ENCODE measurements around the gene KLHL21. TPM values are rescaled to one million over a fixed set of nuclear protein-coding genes. Genes with fewer than 3 reads are reported as not detected.

The KLHL21 gene
- polyA plus RNA-seq, 2 donors: 20.5 to 22.3 TPM

GRCh38 chr1:6578624-6579373, 23.9 kb downstream of the KLHL21 start:
- Histone ChIP-seq H3K4me1 (ENCODE audit: control insufficient read depth in 2 of 2, insufficient read depth in 2 of 2, low read length in 1 of 2) (peaks cover 5 to 12% of the 10 kb centered on the region in 2 donors), H3K36me3 (ENCODE audit: control insufficient read depth in 2 of 2, insufficient read depth in 2 of 2, low read length in 1 of 2) (no peaks in the 10 kb centered on the region), H3K27ac (ENCODE audit: low read depth in 2 of 2, low read length in 1 of 2) (peak overlapping the region in 1 of 2 donors; percentile 96), H3K4me3 (ENCODE audit: low read depth in 1 of 2, low read length in 2 of 2) (no peak overlapping the region), H3K9me3 (ENCODE audit: control insufficient read depth in 2 of 2, insufficient read depth in 1 of 2, low read depth in 1 of 2, low read length in 1 of 2) (no peaks in the 10 kb centered on the region), H3K27me3 (ENCODE audit: control insufficient read depth in 1 of 2, insufficient read depth in 2 of 2, low read length in 2 of 2) (no peaks in the 10 kb centered on the region)
- WGBS, 2 donors: 87 to 88% methylated on average over 14 of the region's 14 CpGs

- WGBS, 2 donors: 79 to 90% methylated on average over 6 of the region's 6 CpGs
- H3K27me3 ChIP-seq (ENCODE audit: control insufficient read depth in 1 of 2, insufficient read depth in 2 of 2, low read length in 2 of 2): no peaks in the 10 kb centered on the region
- H3K9me3 ChIP-seq (ENCODE audit: control insufficient read depth in 2 of 2, insufficient read depth in 1 of 2, low read depth in 1 of 2, low read length in 1 of 2): no peaks in the 10 kb centered on the region
- no peak overlapping the region for H3K27ac ChIP-seq (ENCODE audit: low read depth in 2 of 2, low read length in 1 of 2)
- no peaks in the 10 kb centered on the region for H3K36me3 ChIP-seq (ENCODE audit: control insufficient read depth in 2 of 2, insufficient read depth in 2 of 2, low read length in 1 of 2)
- peaks cover 5 to 12% of the 10 kb centered on the region in 2 donors for H3K4me1 ChIP-seq (ENCODE audit: control insufficient read depth in 2 of 2, insufficient read depth in 2 of 2, low read length in 1 of 2)
- no peak overlapping the region for H3K4me3 ChIP-seq (ENCODE audit: low read depth in 1 of 2, low read length in 2 of 2)
These were observed 24.7 kb downstream of the KLHL21 start for GRCh38 chr1:6577831-6578525.

GRCh38 chr1:6574818-6575217, 27.9 kb downstream of the KLHL21 start:
- Histone ChIP-seq H3K9me3 (ENCODE audit: control insufficient read depth in 2 of 2, insufficient read depth in 1 of 2, low read depth in 1 of 2, low read length in 1 of 2) (peaks cover 0 to 7% of the 10 kb centered on the region in 2 donors), H3K4me1 (ENCODE audit: control insufficient read depth in 2 of 2, insufficient read depth in 2 of 2, low read length in 1 of 2) (peaks cover 4 to 5% of the 10 kb centered on the region in 2 donors), H3K36me3 (ENCODE audit: control insufficient read depth in 2 of 2, insufficient read depth in 2 of 2, low read length in 1 of 2) (no peaks in the 10 kb centered on the region), H3K27me3 (ENCODE audit: control insufficient read depth in 1 of 2, insufficient read depth in 2 of 2, low read length in 2 of 2) (no peaks in the 10 kb centered on the region), H3K4me3 (ENCODE audit: low read depth in 1 of 2, low read length in 2 of 2) (no peak overlapping the region), H3K27ac (ENCODE audit: low read depth in 2 of 2, low read length in 1 of 2) (no peak overlapping the region)
- 75 to 86% methylated on average over 14 of the region's 14 CpGs for WGBS, 2 donors

GRCh38 chr1:6574025-6574620, 28.5 kb downstream of the KLHL21 start:
- H3K4me3 ChIP-seq (ENCODE audit: low read depth in 1 of 2, low read length in 2 of 2): no peak overlapping the region
- H3K27ac ChIP-seq (ENCODE audit: low read depth in 2 of 2, low read length in 1 of 2): no peak overlapping the region
- H3K36me3 ChIP-seq (ENCODE audit: control insufficient read depth in 2 of 2, insufficient read depth in 2 of 2, low read length in 1 of 2): no peaks in the 10 kb centered on the region
- H3K4me1 ChIP-seq (ENCODE audit: control insufficient read depth in 2 of 2, insufficient read depth in 2 of 2, low read length in 1 of 2): peaks cover 1% of the 10 kb centered on the region in 2 donors
- WGBS, 2 donors: 77 to 83% methylated on average over 8 of the region's 8 CpGs
- H3K27me3 ChIP-seq (ENCODE audit: control insufficient read depth in 1 of 2, insufficient read depth in 2 of 2, low read length in 2 of 2): no peaks in the 10 kb centered on the region
- H3K9me3 ChIP-seq (ENCODE audit: control insufficient read depth in 2 of 2, insufficient read depth in 1 of 2, low read depth in 1 of 2, low read length in 1 of 2): peaks cover 0 to 7% of the 10 kb centered on the region in 2 donors

GRCh38 chr1:6572653-6573383, 29.9 kb downstream of the KLHL21 start:
- peaks cover 0 to 7% of the 10 kb centered on the region in 2 donors for H3K9me3 ChIP-seq (ENCODE audit: control insufficient read depth in 2 of 2, insufficient read depth in 1 of 2, low read depth in 1 of 2, low read length in 1 of 2)
- no peak overlapping the region for H3K27ac ChIP-seq (ENCODE audit: low read depth in 2 of 2, low read length in 1 of 2)
- H3K27me3 ChIP-seq (ENCODE audit: control insufficient read depth in 1 of 2, insufficient read depth in 2 of 2, low read length in 2 of 2): no peaks in the 10 kb centered on the region
- no peak overlapping the region for H3K4me3 ChIP-seq (ENCODE audit: low read depth in 1 of 2, low read length in 2 of 2)
- 75 to 76% methylated on average over 12 of the region's 12 CpGs for WGBS, 2 donors
- H3K4me1 ChIP-seq (ENCODE audit: control insufficient read depth in 2 of 2, insufficient read depth in 2 of 2, low read length in 1 of 2): no peaks in the 10 kb centered on the region
- no peaks in the 10 kb centered on the region for H3K36me3 ChIP-seq (ENCODE audit: control insufficient read depth in 2 of 2, insufficient read depth in 2 of 2, low read length in 1 of 2)

GRCh38 chr1:6570987-6571386, 31.7 kb downstream of the KLHL21 start:
- H3K36me3 ChIP-seq (ENCODE audit: control insufficient read depth in 2 of 2, insufficient read depth in 2 of 2, low read length in 1 of 2): no peaks in the 10 kb centered on the region
- no peak overlapping the region for H3K4me3 ChIP-seq (ENCODE audit: low read depth in 1 of 2, low read length in 2 of 2)
- no peak overlapping the region for H3K27ac ChIP-seq (ENCODE audit: low read depth in 2 of 2, low read length in 1 of 2)
- H3K27me3 ChIP-seq (ENCODE audit: control insufficient read depth in 1 of 2, insufficient read depth in 2 of 2, low read length in 2 of 2): no peaks in the 10 kb centered on the region
- peaks cover 0 to 7% of the 10 kb centered on the region in 2 donors for H3K9me3 ChIP-seq (ENCODE audit: control insufficient read depth in 2 of 2, insufficient read depth in 1 of 2, low read depth in 1 of 2, low read length in 1 of 2)
- no peaks in the 10 kb centered on the region for H3K4me1 ChIP-seq (ENCODE audit: control insufficient read depth in 2 of 2, insufficient read depth in 2 of 2, low read length in 1 of 2)
- 76 to 82% methylated on average over 5 of the region's 5 CpGs for WGBS, 2 donors

GRCh38 chr1:6570100-6570499, 32.6 kb downstream of the KLHL21 start:
- peaks cover 0 to 7% of the 10 kb centered on the region in 2 donors for H3K9me3 ChIP-seq (ENCODE audit: control insufficient read depth in 2 of 2, insufficient read depth in 1 of 2, low read depth in 1 of 2, low read length in 1 of 2)
- no peak overlapping the region for H3K4me3 ChIP-seq (ENCODE audit: low read depth in 1 of 2, low read length in 2 of 2)
- H3K27me3 ChIP-seq (ENCODE audit: control insufficient read depth in 1 of 2, insufficient read depth in 2 of 2, low read length in 2 of 2): no peaks in the 10 kb centered on the region
- H3K36me3 ChIP-seq (ENCODE audit: control insufficient read depth in 2 of 2, insufficient read depth in 2 of 2, low read length in 1 of 2): no peaks in the 10 kb centered on the region
- H3K27ac ChIP-seq (ENCODE audit: low read depth in 2 of 2, low read length in 1 of 2): no peak overlapping the region
- no peaks in the 10 kb centered on the region for H3K4me1 ChIP-seq (ENCODE audit: control insufficient read depth in 2 of 2, insufficient read depth in 2 of 2, low read length in 1 of 2)
- WGBS, 2 donors: 58 to 82% methylated on average over 3 of the region's 3 CpGs

GRCh38 chr1:6569033-6569432, 33.6 kb downstream of the KLHL21 start:
- 92 to 93% methylated on average over 11 of the region's 11 CpGs for WGBS, 2 donors
- no peaks in the 10 kb centered on the region for H3K4me1 ChIP-seq (ENCODE audit: control insufficient read depth in 2 of 2, insufficient read depth in 2 of 2, low read length in 1 of 2)
- H3K27ac ChIP-seq (ENCODE audit: low read depth in 2 of 2, low read length in 1 of 2): no peak overlapping the region
- H3K36me3 ChIP-seq (ENCODE audit: control insufficient read depth in 2 of 2, insufficient read depth in 2 of 2, low read length in 1 of 2): no peaks in the 10 kb centered on the region
- H3K27me3 ChIP-seq (ENCODE audit: control insufficient read depth in 1 of 2, insufficient read depth in 2 of 2, low read length in 2 of 2): no peaks in the 10 kb centered on the region
- no peak overlapping the region for H3K4me3 ChIP-seq (ENCODE audit: low read depth in 1 of 2, low read length in 2 of 2)
- H3K9me3 ChIP-seq (ENCODE audit: control insufficient read depth in 2 of 2, insufficient read depth in 1 of 2, low read depth in 1 of 2, low read length in 1 of 2): peaks cover 0 to 7% of the 10 kb centered on the region in 2 donors

GRCh38 chr1:6560267-6560666, 42.4 kb downstream of the KLHL21 start:
- H3K4me3 ChIP-seq (ENCODE audit: low read depth in 1 of 2, low read length in 2 of 2): no peak overlapping the region
- H3K9me3 ChIP-seq (ENCODE audit: control insufficient read depth in 2 of 2, insufficient read depth in 1 of 2, low read depth in 1 of 2, low read length in 1 of 2): no peaks in the 10 kb centered on the region
- no peaks in the 10 kb centered on the region for H3K4me1 ChIP-seq (ENCODE audit: control insufficient read depth in 2 of 2, insufficient read depth in 2 of 2, low read length in 1 of 2)
- no peaks in the 10 kb centered on the region for H3K27me3 ChIP-seq (ENCODE audit: control insufficient read depth in 1 of 2, insufficient read depth in 2 of 2, low read length in 2 of 2)
- WGBS, 2 donors: 63 to 66% methylated on average over 9 of the region's 9 CpGs
- H3K27ac ChIP-seq (ENCODE audit: low read depth in 2 of 2, low read length in 1 of 2): no peak overlapping the region
- H3K36me3 ChIP-seq (ENCODE audit: control insufficient read depth in 2 of 2, insufficient read depth in 2 of 2, low read length in 1 of 2): no peaks in the 10 kb centered on the region
